Measurements from ENCODE around the gene MED20.
A peak's percentile ranks its signal among the peaks of the same experiment; 100 is the strongest.

Gene MED20

GRCh38 chr6:41940759-41941279 lies 19.9 kb upstream of the MED20 start:
- DNase-seq, result peak; percentile 56

- peak; percentile 44 for DNase-seq
Observed at GRCh38 chr6:41939848-41940758, 19.2 kb upstream of the MED20 start.

- peak; percentile 29 for DNase-seq
Observed at GRCh38 chr6:41939176-41939847, 18.4 kb upstream of the MED20 start.

GRCh38 chr6:41938590-41939175 lies 17.7 kb upstream of the MED20 start:
- no peak for DNase-seq

- peak; percentile 29 for DNase-seq
Observed at GRCh38 chr6:41937861-41938574, 17.1 kb upstream of the MED20 start.

GRCh38 chr6:41937472-41937860 lies 16.5 kb upstream of the MED20 start:
- no peak for DNase-seq

GRCh38 chr6:41936073-41936837 lies 15.3 kb upstream of the MED20 start:
- peak; percentile 74 for DNase-seq

GRCh38 chr6:41935685-41936072 lies 14.7 kb upstream of the MED20 start:
- no peak for DNase-seq

- no peak for DNase-seq
Observed at GRCh38 chr6:41935193-41935574, 14.2 kb upstream of the MED20 start.

- no peak for DNase-seq
Observed at GRCh38 chr6:41934278-41935192, 13.6 kb upstream of the MED20 start.

- no peak for DNase-seq
Observed at GRCh38 chr6:41932378-41932777, 11.4 kb upstream of the MED20 start.

- DNase-seq, result no peak
Observed at GRCh38 chr6:41931792-41932191, 10.9 kb upstream of the MED20 start.

GRCh38 chr6:41929924-41930323 lies 9.0 kb upstream of the MED20 start:
- DNase-seq, result no peak

- no peak for DNase-seq
Observed at GRCh38 chr6:41927253-41927652, 6.3 kb upstream of the MED20 start.

GRCh38 chr6:41922154-41922553 lies 1.2 kb upstream of the MED20 start:
- no peak for DNase-seq

GRCh38 chr6:41921712-41921998 lies 716 bp upstream of the MED20 start:
- DNase-seq, result no peak

- no peak for DNase-seq
Observed at GRCh38 chr6:41917528-41917927, 3.4 kb downstream of the MED20 start.

GRCh38 chr6:41914869-41915530 lies 5.9 kb downstream of the MED20 start:
- DNase-seq, result no peak

- no peak for DNase-seq
Observed at GRCh38 chr6:41914343-41914742, 6.6 kb downstream of the MED20 start.

- no peak for DNase-seq
Observed at GRCh38 chr6:41909727-41910126, 11.2 kb downstream of the MED20 start.

All from stimulated activated CD4-positive, alpha-beta T cell treated with anti-CD3 and anti-CD28 coated beads, Interleukin-4, amount 100 ng/mL, for 24 hours (primary cell).